C4-2B (cell line): ENCODE data around the gene NACC2.

Experiments
- CTCF ChIP-seq: fragments of 450-650 bp; conservative IDR thresholded peaks from 2 replicates; pipeline ENCODE4 v1.5.1; 2017; ENCODE audit warnings: mild to moderate bottlenecking
- ZFX ChIP-seq: fragments of 450-650 bp; IDR thresholded peaks from 2 replicates; pipeline ENCODE4 v1.6.1; 2017

GRCh38 chr9:136023410-136024225, 71.5 kb downstream of the NACC2 start:
- no peak for TF ChIP-seq CTCF
- no peak for TF ChIP-seq ZFX
